HepG2 (cell line): ENCODE results near the gene SBK3. TPM values are rescaled to one million over a fixed set of nuclear protein-coding genes. Genes with fewer than 3 reads are reported as not detected.

Experiments used
- ATAD3A ChIP-seq: sonication (generic); formaldehyde crosslinking; IDR thresholded peaks from 2 replicates; pipeline ENCODE4 v1.4.0; 2020; ENCODE audit warnings: missing genetic modification reagents
- GATAD2A ChIP-seq: IDR thresholded peaks from 2 replicates; pipeline ENCODE4 v1.6.1; 2016
- HIC2 ChIP-seq: sonication (generic); formaldehyde crosslinking; IDR thresholded peaks from 2 replicates; pipeline ENCODE4 v1.9.0; 2022; ENCODE audit warnings: low read depth, missing genetic modification reagents
- HIVEP1 ChIP-seq: sonication (generic); formaldehyde crosslinking; IDR thresholded peaks from 2 replicates; pipeline ENCODE4 v1.4.0; 2020; ENCODE audit warnings: mild to moderate bottlenecking, missing genetic modification reagents
- HNRNPH1 ChIP-seq: fragments of 200-400 bp; formaldehyde crosslinking; optimal IDR thresholded peaks from 2 replicates; pipeline ENCODE3; 2017; ENCODE audit warnings: mild to moderate bottlenecking, low read depth, low read length
- HOXA9 ChIP-seq: sonication (generic); formaldehyde crosslinking; IDR thresholded peaks from 2 replicates; pipeline ENCODE4 v1.8.1; 2022; ENCODE audit warnings: missing genetic modification reagents, mild to moderate bottlenecking, moderate library complexity, borderline replicate concordance
- KDM1A ChIP-seq: IDR thresholded peaks from 2 replicates; pipeline ENCODE4 v1.6.1; 2016; ENCODE audit warnings: missing compliant biosample characterization
- KDM2A ChIP-seq: sonication (generic); formaldehyde crosslinking; IDR thresholded peaks from 2 replicates; pipeline ENCODE4 v1.4.0; 2020; ENCODE audit warnings: low read depth, missing genetic modification reagents, borderline replicate concordance
- MBD4 ChIP-seq: IDR thresholded peaks from 2 replicates; pipeline ENCODE4 v1.6.1; 2012; ENCODE audit warnings: low read length, inconsistent platforms, borderline replicate concordance
- MED1 ChIP-seq: sonication (generic); formaldehyde crosslinking; IDR thresholded peaks from 2 replicates; pipeline ENCODE4 v1.4.0; 2020; ENCODE audit warnings: missing genetic modification reagents
- MED13 ChIP-seq: sonication (generic); formaldehyde crosslinking; IDR thresholded peaks from 2 replicates; pipeline ENCODE4 v1.5.0; 2020; ENCODE audit warnings: missing genetic modification reagents
- NFATC3 ChIP-seq: sonication (generic); formaldehyde crosslinking; IDR thresholded peaks from 2 replicates; pipeline ENCODE4 v1.5.1; 2020; ENCODE audit warnings: mild to moderate bottlenecking, missing genetic modification reagents
- PRMT3 ChIP-seq: sonication (generic); formaldehyde crosslinking; IDR thresholded peaks from 2 replicates; pipeline ENCODE4 v1.8.1; 2022; ENCODE audit warnings: low read depth, mild to moderate bottlenecking, moderate library complexity, missing genetic modification reagents, borderline replicate concordance
- RELA ChIP-seq: sonication (generic); formaldehyde crosslinking; IDR thresholded peaks from 2 replicates; pipeline ENCODE4 v1.4.0; 2020; ENCODE audit warnings: missing genetic modification reagents
- SATB2 ChIP-seq: sonication (generic); formaldehyde crosslinking; IDR thresholded peaks from 2 replicates; pipeline ENCODE4 v1.5.0; 2020; ENCODE audit warnings: missing genetic modification reagents
- SIX1 ChIP-seq: sonication (generic); formaldehyde crosslinking; IDR thresholded peaks from 2 replicates; pipeline ENCODE4 v1.4.0; 2020; ENCODE audit warnings: missing genetic modification reagents, borderline replicate concordance
- SYNCRIP ChIP-seq: fragments of 200-400 bp; formaldehyde crosslinking; IDR thresholded peaks from 2 replicates; pipeline ENCODE4 v1.6.1; 2018; ENCODE audit warnings: mild to moderate bottlenecking, low read depth, low read length; ENCODE audit not compliant: insufficient read depth
- TARDBP ChIP-seq: sonication (generic); formaldehyde crosslinking; IDR thresholded peaks from 2 replicates; pipeline ENCODE4 v1.8.0; 2022; ENCODE audit warnings: mild to moderate bottlenecking, missing genetic modification reagents
- THRA ChIP-seq: sonication (generic); formaldehyde crosslinking; IDR thresholded peaks from 2 replicates; pipeline ENCODE4 v1.4.0; 2020; ENCODE audit warnings: missing genetic modification reagents, borderline replicate concordance
- TRIM24 ChIP-seq: sonication (generic); formaldehyde crosslinking; IDR thresholded peaks from 2 replicates; pipeline ENCODE4 v1.8.0; 2022; ENCODE audit warnings: mild to moderate bottlenecking, missing genetic modification reagents
- ZBTB38 ChIP-seq: sonication (generic); formaldehyde crosslinking; IDR thresholded peaks from 2 replicates; pipeline ENCODE4 v1.5.1; 2020; ENCODE audit warnings: mild to moderate bottlenecking, missing genetic modification reagents
- ZNF20 ChIP-seq: sonication (generic); formaldehyde crosslinking; IDR thresholded peaks from 2 replicates; pipeline ENCODE4 v1.4.0; 2020; ENCODE audit warnings: mild to moderate bottlenecking, moderate library complexity, missing genetic modification reagents
- ZNF773 ChIP-seq: sonication (generic); formaldehyde crosslinking; IDR thresholded peaks from 2 replicates; pipeline ENCODE4 v1.4.0; 2020; ENCODE audit warnings: missing genetic modification reagents, borderline replicate concordance
- ZNF775 ChIP-seq: sonication (generic); formaldehyde crosslinking; IDR thresholded peaks from 2 replicates; pipeline ENCODE4 v1.4.0; 2020; ENCODE audit warnings: missing genetic modification reagents, mild to moderate bottlenecking, moderate library complexity, borderline replicate concordance
- ZNF788 ChIP-seq: sonication (generic); formaldehyde crosslinking; IDR thresholded peaks from 2 replicates; pipeline ENCODE4 v1.5.0; 2020; ENCODE audit warnings: mild to moderate bottlenecking, missing genetic modification reagents, borderline replicate concordance
- ZNF850 ChIP-seq: sonication (generic); formaldehyde crosslinking; conservative IDR thresholded peaks from 2 replicates; pipeline ENCODE4 v1.9.0; 2021; ENCODE audit warnings: mild to moderate bottlenecking, missing genetic modification reagents
- ZSCAN25 ChIP-seq: sonication (generic); formaldehyde crosslinking; IDR thresholded peaks from 2 replicates; pipeline ENCODE4 v1.8.0; 2022; ENCODE audit warnings: mild to moderate bottlenecking, missing genetic modification reagents
- polyA plus RNA-seq, 8 experiments: library from polyadenylated mRNA; depleted of rRNA in 3 of 8; stranded (reverse) in 7 of 8; unstranded in 1 of 8; fragments of >200 nt; fragmentation: Illumina TruSeq in 4 of 8; extraction: Trizol in 4 of 8; gene quantifications; 2 replicates each; pipeline versions ENCODE4 v1.2.1 to v1.2.3, GENCODE V29; 2011 to 2016; ENCODE audit warnings: low read depth in 4 of 8, missing spikeins in 1 of 8, mixed read lengths in 1 of 8; ENCODE audit not compliant: insufficient read depth in 1 of 8
- total RNA-seq, 5 experiments: library from RNA; depleted of rRNA; stranded (reverse); fragments of >200 nt; fragmentation: Illumina TruSeq; extraction: Trizol; gene quantifications; 2 replicates each; pipeline ENCODE4 v1.2.3, GENCODE V29; 2016; ENCODE audit warnings: low read depth in 1 of 5
- TF ChIP-seq, protein P1 (sequence below): IDR thresholded peaks from 2 replicates; pipeline ENCODE4 v1.6.1; 2016; ENCODE audit warnings: missing compliant biosample characterization, missing genetic modification reagents, borderline replicate concordance

Gene SBK3
- total and polyA plus RNA-seq, 2 of the 13 experiments (the other 11 are each of a cell fraction or from before 2014, with no cell fraction given) = 0.66 to 0.77 TPM

GRCh38 chr19:55580628-55581144 lies 35.3 kb upstream of the SBK3 start, which contains the start of gene ZNF579 (continued):
- TF ChIP-seq NFATC3 = no peak
- no peak for TF ChIP-seq ZNF850 (CRISPR knock-in tag)
- TF ChIP-seq, protein P1, sequence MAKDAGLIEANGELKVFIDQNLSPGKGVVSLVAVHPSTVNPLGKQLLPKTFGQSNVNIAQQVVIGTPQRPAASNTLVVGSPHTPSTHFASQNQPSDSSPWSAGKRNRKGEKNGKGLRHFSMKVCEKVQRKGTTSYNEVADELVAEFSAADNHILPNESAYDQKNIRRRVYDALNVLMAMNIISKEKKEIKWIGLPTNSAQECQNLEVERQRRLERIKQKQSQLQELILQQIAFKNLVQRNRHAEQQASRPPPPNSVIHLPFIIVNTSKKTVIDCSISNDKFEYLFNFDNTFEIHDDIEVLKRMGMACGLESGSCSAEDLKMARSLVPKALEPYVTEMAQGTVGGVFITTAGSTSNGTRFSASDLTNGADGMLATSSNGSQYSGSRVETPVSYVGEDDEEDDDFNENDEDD = no peak; the same call in 1 of the 2 replicates
- TF ChIP-seq THRA (CRISPR knock-in tag) = 0 out of 2 replicates have a peak, but pooled peaks have one; percentile 34
- no peak for TF ChIP-seq ZBTB38 (CRISPR knock-in tag)
- TF ChIP-seq TARDBP (CRISPR knock-in tag) = peak; percentile 76; the same call in 1 of the 2 replicates
- TF ChIP-seq MED1 = no peak
- no peak; the same call in 1 of the 2 replicates for TF ChIP-seq MED13 (CRISPR knock-in tag)
- TF ChIP-seq ZNF775 (CRISPR knock-in tag) = no peak
- no peak for TF ChIP-seq MBD4
- TF ChIP-seq ZNF20 = 0 out of 2 replicates have a peak, but pooled peaks have one; percentile 6
- no peak for TF ChIP-seq HIC2
- TF ChIP-seq ZSCAN25 (CRISPR knock-in tag) = no peak
- TF ChIP-seq RELA = no peak
- no peak for TF ChIP-seq SYNCRIP
- TF ChIP-seq HOXA9 (CRISPR knock-in tag) = no peak
- TF ChIP-seq PRMT3 (CRISPR knock-in tag) = peak; percentile 10; the same call in 1 of the 2 replicates
- no peak for TF ChIP-seq KDM1A (CRISPR knock-in tag)
- no peak for TF ChIP-seq GATAD2A
- TF ChIP-seq HNRNPH1 = no peak
- no peak for TF ChIP-seq SIX1 (CRISPR knock-in tag)
- TF ChIP-seq KDM2A (CRISPR knock-in tag) = peak; percentile 73; the same call in 1 of the 2 replicates
- no peak for TF ChIP-seq SATB2 (CRISPR knock-in tag)
- TF ChIP-seq HIVEP1 (CRISPR knock-in tag) = no peak
- TF ChIP-seq ATAD3A (CRISPR knock-in tag) = no peak
- TF ChIP-seq ZNF773 (CRISPR knock-in tag) = no peak
- no peak for TF ChIP-seq TRIM24 (CRISPR knock-in tag)
- TF ChIP-seq ZNF788 (CRISPR knock-in tag) = 0 out of 2 replicates have a peak, but pooled peaks have one; percentile 43
